H9 (cell line): Measurements from ENCODE around the gene DOK6. TPM values are rescaled to one million over a fixed set of nuclear protein-coding genes. Genes with fewer than 3 reads are reported as not detected.

Source experiments
- DNase-seq: peaks from one replicate; pipeline ENCODE4 v3.0.0-alpha.2; 2017
- H2AFZ ChIP-seq: one replicate; pipeline ENCODE4 v1.6.1; 2013; ENCODE audit warnings: mild to moderate bottlenecking, low read length, control low read depth, moderate library complexity
- H2AK5ac ChIP-seq: 2 replicates; pipeline ENCODE4 v1.6.1; 2013; ENCODE audit warnings: low read length, control low read depth, mixed read lengths; ENCODE audit not compliant: insufficient read length
- H2BK120ac ChIP-seq: one replicate; pipeline ENCODE4 v1.6.1; 2013; ENCODE audit warnings: low read depth, mild to moderate bottlenecking, low read length, control low read depth, inconsistent platforms; ENCODE audit not compliant: poor library complexity, severe bottlenecking
- H2BK12ac ChIP-seq: 2 replicates; pipeline ENCODE4 v1.6.1; 2013; ENCODE audit warnings: low read length, control low read depth, mixed read lengths, low read depth; ENCODE audit not compliant: insufficient read length
- H2BK15ac ChIP-seq: 2 replicates; pipeline ENCODE4 v1.6.1; 2013; ENCODE audit warnings: low read depth, low read length, control low read depth
- H2BK20ac ChIP-seq: one replicate; pipeline ENCODE4 v1.6.1; 2013; ENCODE audit warnings: low read depth, mild to moderate bottlenecking, low read length, control low read depth, inconsistent platforms; ENCODE audit not compliant: poor library complexity, severe bottlenecking
- H2BK5ac ChIP-seq: 2 replicates; pipeline ENCODE4 v1.6.1; 2013; ENCODE audit warnings: low read length, control low read depth, mixed read lengths; ENCODE audit not compliant: insufficient read length
- H3K14ac ChIP-seq: 2 replicates; pipeline ENCODE4 v1.6.1; 2013; ENCODE audit warnings: low read length, control low read depth; ENCODE audit not compliant: insufficient read depth
- H3K18ac ChIP-seq: 2 replicates; pipeline ENCODE4 v1.6.1; 2013; ENCODE audit warnings: low read depth, mild to moderate bottlenecking, mixed read lengths, low read length, control low read depth; ENCODE audit not compliant: insufficient read length
- H3K23ac ChIP-seq: 2 replicates; pipeline ENCODE4 v1.6.1; 2013; ENCODE audit warnings: low read length, control low read depth, mixed read lengths, low read depth; ENCODE audit not compliant: insufficient read length
- H3K23me2 ChIP-seq: 2 replicates; pipeline ENCODE4 v1.6.1; 2013; ENCODE audit warnings: low read depth, mild to moderate bottlenecking, mixed read lengths, low read length, control low read depth; ENCODE audit not compliant: insufficient read length, poor library complexity, severe bottlenecking
- H3K27ac ChIP-seq: 2 replicates; pipeline ENCODE4 v1.5.1; 2013; ENCODE audit warnings: low read length, control low read depth, mixed read lengths, low read depth; ENCODE audit not compliant: insufficient read length
- H3K27me3 ChIP-seq: 2 replicates; pipeline ENCODE4 v1.6.1; 2013; ENCODE audit warnings: low read length, control low read depth, inconsistent platforms; ENCODE audit not compliant: insufficient read depth
- H3K4ac ChIP-seq: 2 replicates; pipeline ENCODE4 v1.6.1; 2013; ENCODE audit warnings: low read depth, mild to moderate bottlenecking, control low read depth, inconsistent platforms, low read length, moderate library complexity
- H3K4me1 ChIP-seq: 2 replicates; pipeline ENCODE4 v1.6.1; 2013; ENCODE audit warnings: low read length, control low read depth, inconsistent platforms; ENCODE audit not compliant: insufficient read depth
- H3K4me2 ChIP-seq: 2 replicates; pipeline ENCODE4 v1.6.1; 2013; ENCODE audit warnings: low read length, control low read depth, mixed read lengths; ENCODE audit not compliant: insufficient read length, insufficient read depth
- H3K56ac ChIP-seq: 2 replicates; pipeline ENCODE4 v1.6.1; 2013; ENCODE audit warnings: low read depth, mild to moderate bottlenecking, mixed read lengths, low read length, control low read depth; ENCODE audit not compliant: insufficient read length
- H3K79me1 ChIP-seq: 2 replicates; pipeline ENCODE4 v1.6.1; 2013; ENCODE audit warnings: low read depth, mild to moderate bottlenecking, moderate library complexity, low read length, control low read depth, inconsistent platforms; ENCODE audit not compliant: insufficient read depth, poor library complexity, severe bottlenecking
- H3K79me2 ChIP-seq: 2 replicates; pipeline ENCODE4 v1.6.1; 2013; ENCODE audit warnings: low read length, control low read depth, inconsistent platforms; ENCODE audit not compliant: insufficient read depth
- H3K9ac ChIP-seq: 2 replicates; pipeline ENCODE4 v1.6.1; 2013; ENCODE audit warnings: low read length, control low read depth, mixed read lengths; ENCODE audit not compliant: insufficient read length; ENCODE audit errors: extremely low read depth
- H3K9me3 ChIP-seq: one replicate; pipeline ENCODE4 v1.6.1; 2013; ENCODE audit warnings: low read depth, low read length, inconsistent platforms; ENCODE audit not compliant: control insufficient read depth
- H3T11ph ChIP-seq: one replicate; pipeline ENCODE4 v1.6.1; 2013; ENCODE audit warnings: mild to moderate bottlenecking, low read length, control low read depth, inconsistent platforms
- H4K20me1 ChIP-seq: one replicate; pipeline ENCODE4 v1.6.1; 2013; ENCODE audit not compliant: control insufficient read depth, insufficient read length, insufficient read depth
- H4K5ac ChIP-seq: 2 replicates; pipeline ENCODE4 v1.6.1; 2013; ENCODE audit warnings: low read depth, mild to moderate bottlenecking, mixed read lengths, low read length, control low read depth; ENCODE audit not compliant: insufficient read length
- H4K8ac ChIP-seq: replicated peaks from 2 replicates; pipeline ENCODE4 v1.6.1; 2013; ENCODE audit warnings: low read length, control low read depth, mixed read lengths, low read depth; ENCODE audit not compliant: insufficient read length
- H4K91ac ChIP-seq: 2 replicates; pipeline ENCODE4 v1.6.1; 2013; ENCODE audit warnings: low read depth, mild to moderate bottlenecking, moderate library complexity, mixed read lengths, low read length, control low read depth; ENCODE audit not compliant: insufficient read length
- H3K27ac Mint-ChIP-seq, 3 experiments: 2 replicates in 2 of 3; 3 replicates in 1 of 3; pipeline ENCODE4 v1.8.0; 2020 to 2021; ENCODE audit warnings: mixed read lengths in 3 of 3, mild to moderate bottlenecking in 1 of 3, moderate library complexity in 1 of 3
- H3K27me3 Mint-ChIP-seq: 2 replicates; pipeline ENCODE4 v1.8.0; 2021; ENCODE audit warnings: low read depth, mild to moderate bottlenecking, moderate library complexity, mixed read lengths
- H3K36me3 Mint-ChIP-seq, 3 experiments: 2 replicates in 2 of 3; 3 replicates in 1 of 3; pipeline ENCODE4 v1.8.0; 2020 to 2021; ENCODE audit warnings: low read depth in 3 of 3, mixed read lengths in 3 of 3; ENCODE audit not compliant: insufficient read depth in 1 of 3
- H3K4me1 Mint-ChIP-seq, 2 experiments: 2 replicates each; pipeline ENCODE4 v1.8.0; 2020; ENCODE audit warnings: mixed read lengths in 2 of 2
- H3K4me3 Mint-ChIP-seq, 2 experiments: 2 replicates in 1 of 2; 3 replicates in 1 of 2; pipeline ENCODE4 v1.8.0; 2020 to 2021; ENCODE audit warnings: mild to moderate bottlenecking in 2 of 2, mixed read lengths in 2 of 2, moderate library complexity in 1 of 2
- H3K9me3 Mint-ChIP-seq, 2 experiments: 2 replicates in 1 of 2; 3 replicates in 1 of 2; pipeline ENCODE4 v1.8.0; 2020; ENCODE audit warnings: mild to moderate bottlenecking in 2 of 2, mixed read lengths in 2 of 2, moderate library complexity in 1 of 2
- CTCF ChIP-seq: fragments of 200-600 bp; sonication (generic); conservative IDR thresholded peaks from 3 replicates; pipeline ENCODE4 v1.8.0; 2021; ENCODE audit warnings: antibody characterized with exemption, mild to moderate bottlenecking
- WGBS: extraction: QIAGEN DNeasy Blood & Tissue Kit; methylation state at CpG from one replicate; pipeline ENCODE4 v1.1.7; 2013; ENCODE audit warnings: missing lambda C conversion rate, low lambda C conversion rate, mixed read lengths; ENCODE audit not compliant: insufficient read length; ENCODE audit errors: extremely low coverage; 5-methylcytosine and 5-hydroxymethylcytosine counted together
- total RNA-seq: library from RNA; stranded (reverse); gene quantifications from 2 replicates; pipeline ENCODE4 v1.2.1, GENCODE V29; 2021

DOK6 gene
- total RNA-seq, 1 experiment from 2014 or later: 0.20 TPM

DNA sequence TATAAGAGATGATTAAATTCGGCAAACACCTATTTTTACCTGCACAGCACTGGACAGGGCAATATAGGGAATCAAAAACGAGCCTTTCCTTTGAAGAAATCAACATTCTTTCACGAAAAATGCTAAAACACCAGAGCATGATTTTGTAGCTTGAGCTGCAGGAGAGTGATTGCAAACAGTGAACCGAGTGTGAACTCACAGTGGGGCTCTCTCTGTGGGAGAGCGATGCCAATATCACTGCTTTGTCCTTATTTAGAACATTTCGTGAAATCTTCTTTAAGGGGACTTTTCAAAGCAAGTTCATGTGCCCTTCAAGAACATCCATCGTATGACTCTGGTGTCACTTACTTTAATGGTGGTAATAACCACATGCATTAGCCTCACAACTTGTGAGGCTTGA, 308.2 kb downstream of the DOK6 start:
- no peak overlapping the region for H3K14ac ChIP-seq
- H3K9me3 Mint-ChIP-seq: peaks cover 3 to 18% of the 10 kb centered on the region in 2 experiments
- no peak overlapping the region for H2AK5ac ChIP-seq
- H3K79me1 ChIP-seq: no peaks in the 10 kb centered on the region
- no peak overlapping the region for H3K4me2 ChIP-seq
- no peak overlapping the region for H3K4me3 Mint-ChIP-seq
- no peak overlapping the region for H4K91ac ChIP-seq
- H2BK15ac ChIP-seq: no peak overlapping the region
- H3K23ac ChIP-seq: no peak overlapping the region
- H4K5ac ChIP-seq: no peak overlapping the region
- no peak overlapping the region for H4K8ac ChIP-seq
- peaks cover 58% of the 10 kb centered on the region for H3K27me3 Mint-ChIP-seq
- H3K27me3 ChIP-seq: peaks cover 4% of the 10 kb centered on the region; the same call in 1 of the 2 replicates
- no peak overlapping the region for H2BK5ac ChIP-seq
- H2BK120ac ChIP-seq: no peak overlapping the region
- DNase-seq: no peak
- no CpG with 5 or more reads among the region's 7 CpGs for WGBS
- no peak overlapping the region for H3T11ph ChIP-seq
- H3K4ac ChIP-seq: no peak overlapping the region
- no peaks in the 10 kb centered on the region for H3K9me3 ChIP-seq
- H3K56ac ChIP-seq: no peak overlapping the region
- H3K27ac Mint-ChIP-seq: no peak overlapping the region
- no peak overlapping the region for H2BK20ac ChIP-seq
- peaks cover 14 to 17% of the 10 kb centered on the region in 2 experiments for H3K4me1 Mint-ChIP-seq
- no peaks in the 10 kb centered on the region; the same call in 1 of the 2 replicates for H3K79me2 ChIP-seq
- H4K20me1 ChIP-seq: no peaks in the 10 kb centered on the region
- no peak overlapping the region for H2AFZ ChIP-seq
- H3K9ac ChIP-seq: no peak overlapping the region
- H3K36me3 Mint-ChIP-seq: peaks cover 0 to 18% (median 9%) of the 10 kb centered on the region in 3 experiments; a peak in 4 of 7 replicates
- no peaks in the 10 kb centered on the region for H3K23me2 ChIP-seq
- TF ChIP-seq CTCF: no peak
- no peak overlapping the region for H3K27ac ChIP-seq
- no peak overlapping the region for H3K18ac ChIP-seq
- no peak overlapping the region for H2BK12ac ChIP-seq
- H3K4me1 ChIP-seq: no peaks in the 10 kb centered on the region
